HUES48 (cell line): ENCODE data around the gene NCKAP5.

Experiments used
- H3K27ac ChIP-seq: one replicate; pipeline ENCODE4 v1.7.0; 2013; ENCODE audit warnings: low read depth, low read length, inconsistent platforms
- H3K27me3 ChIP-seq: 2 replicates; pipeline ENCODE4 v1.6.1; 2013; ENCODE audit warnings: mild to moderate bottlenecking, low read length; ENCODE audit not compliant: control insufficient read depth, insufficient read depth
- H3K36me3 ChIP-seq: 2 replicates; pipeline ENCODE4 v1.6.1; 2013; ENCODE audit warnings: low read length; ENCODE audit not compliant: control insufficient read depth, insufficient read depth
- H3K4me1 ChIP-seq: 2 replicates; pipeline ENCODE4 v1.6.1; 2013; ENCODE audit warnings: mild to moderate bottlenecking, low read length; ENCODE audit not compliant: control insufficient read depth, insufficient read depth
- H3K4me3 ChIP-seq: 2 replicates; pipeline ENCODE4 v1.5.1; 2013; ENCODE audit warnings: mild to moderate bottlenecking, low read depth, low read length
- H3K9ac ChIP-seq: 2 replicates; pipeline ENCODE4 v1.6.1; 2013; ENCODE audit warnings: mild to moderate bottlenecking, low read depth, low read length, moderate library complexity
- H3K9me3 ChIP-seq: 2 replicates; pipeline ENCODE4 v1.6.1; 2013; ENCODE audit warnings: low read length; ENCODE audit not compliant: control insufficient read depth, insufficient read depth

The NCKAP5 gene

GRCh38 chr2:133306236-133306635 lies 262.0 kb downstream of the NCKAP5 start:
- no peak overlapping the region for H3K9ac ChIP-seq
- H3K27me3 ChIP-seq = no peaks in the 10 kb centered on the region
- H3K27ac ChIP-seq = no peak overlapping the region
- no peaks in the 10 kb centered on the region for H3K36me3 ChIP-seq
- H3K4me3 ChIP-seq = no peak overlapping the region
- H3K9me3 ChIP-seq = no peaks in the 10 kb centered on the region
- H3K4me1 ChIP-seq = no peaks in the 10 kb centered on the region

DNA sequence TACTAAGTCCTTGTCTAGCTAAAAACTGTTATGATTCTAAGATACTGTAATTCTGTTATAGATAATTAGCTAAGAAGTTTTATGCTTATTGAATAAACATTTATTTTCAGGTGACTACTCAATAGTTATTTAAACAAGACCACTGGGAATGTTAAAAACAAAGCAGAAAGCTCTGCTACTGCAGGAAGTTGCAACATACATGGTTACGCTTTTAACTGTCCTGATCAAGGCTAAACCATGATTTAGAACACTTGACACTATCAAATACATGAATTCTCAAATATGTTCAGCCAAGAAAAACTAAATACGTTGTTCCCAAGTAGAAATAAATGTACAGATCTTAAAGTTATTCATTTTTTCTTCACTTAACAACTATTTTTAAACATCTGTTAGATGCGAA lies 263.9 kb downstream of the NCKAP5 start:
- Histone ChIP-seq H3K4me1 (no peaks in the 10 kb centered on the region), H3K27ac (no peak overlapping the region), H3K9me3 (no peaks in the 10 kb centered on the region), H3K27me3 (no peaks in the 10 kb centered on the region), H3K9ac (no peak overlapping the region), H3K36me3 (no peaks in the 10 kb centered on the region), H3K4me3 (no peak overlapping the region)

DNA sequence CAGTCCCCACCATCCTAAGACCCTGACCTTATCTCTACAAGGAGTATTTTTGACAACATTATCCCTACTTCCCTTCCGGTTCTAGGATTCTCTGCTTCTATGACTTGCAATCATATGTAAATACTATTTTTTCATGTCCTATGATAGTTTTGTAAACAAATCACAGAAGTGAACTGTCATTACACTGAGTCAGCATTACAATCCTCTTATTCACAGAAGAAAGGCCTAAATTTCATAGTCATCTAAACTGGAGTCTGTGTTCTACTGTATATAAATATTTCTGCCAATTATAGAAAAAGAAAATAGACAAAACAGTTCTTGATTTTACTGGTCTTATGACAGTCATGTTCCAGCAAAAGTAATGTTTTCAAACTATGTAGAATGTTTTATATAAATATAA lies 265.1 kb downstream of the NCKAP5 start:
- no peaks in the 10 kb centered on the region for H3K4me1 ChIP-seq
- no peak overlapping the region for H3K27ac ChIP-seq
- H3K9me3 ChIP-seq = no peaks in the 10 kb centered on the region
- no peak overlapping the region for H3K4me3 ChIP-seq
- H3K9ac ChIP-seq = no peak overlapping the region
- H3K27me3 ChIP-seq = no peaks in the 10 kb centered on the region
- H3K36me3 ChIP-seq = no peaks in the 10 kb centered on the region

- H3K4me3 ChIP-seq = no peak overlapping the region
- no peak overlapping the region for H3K9ac ChIP-seq
- H3K4me1 ChIP-seq = no peaks in the 10 kb centered on the region
- no peak overlapping the region for H3K27ac ChIP-seq
- no peaks in the 10 kb centered on the region for H3K9me3 ChIP-seq
- no peaks in the 10 kb centered on the region for H3K27me3 ChIP-seq
- no peaks in the 10 kb centered on the region for H3K36me3 ChIP-seq
Measured at GRCh38 chr2:133296401-133296800, 271.9 kb downstream of the NCKAP5 start.

DNA sequence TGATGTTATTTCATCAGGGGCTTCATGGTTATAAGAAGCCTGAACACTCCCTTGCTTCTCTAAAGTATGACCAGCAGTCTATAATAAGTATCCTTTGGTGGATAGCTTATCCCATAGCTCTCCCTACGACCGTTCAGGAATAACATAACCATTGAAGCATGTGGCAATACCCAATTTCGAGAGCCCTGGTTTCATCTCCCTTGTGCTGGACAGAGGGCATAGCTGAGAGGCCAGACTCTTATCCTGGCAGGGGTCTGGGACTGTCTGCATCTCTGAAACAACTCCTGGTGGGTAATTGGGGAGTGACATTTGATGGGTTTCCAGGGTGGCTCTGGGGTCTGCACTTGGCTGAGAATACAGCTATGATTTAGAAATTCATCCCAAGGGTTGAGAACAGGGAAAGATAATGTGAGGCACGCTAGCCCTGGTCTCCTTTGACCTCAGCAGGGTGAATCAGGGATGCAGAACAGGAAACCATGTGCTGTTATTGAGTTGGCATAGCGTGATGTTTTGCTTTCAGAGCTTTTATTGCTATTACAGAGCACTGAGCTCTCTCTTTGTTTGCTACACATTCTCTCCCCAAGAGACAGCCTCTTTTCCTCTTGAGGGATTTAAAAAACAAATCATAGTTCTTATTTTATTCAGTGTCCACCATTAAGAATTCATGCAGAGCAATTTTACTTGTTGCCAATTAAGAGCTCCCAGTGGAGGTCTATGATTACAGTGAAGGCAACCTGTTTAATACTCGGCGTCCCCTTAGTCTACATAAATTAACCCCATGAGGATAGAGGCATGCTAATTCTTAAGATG lies 274.5 kb downstream of the NCKAP5 start:
- no peaks in the 10 kb centered on the region for H3K9me3 ChIP-seq
- H3K4me1 ChIP-seq = no peaks in the 10 kb centered on the region
- no peak overlapping the region for H3K4me3 ChIP-seq
- H3K9ac ChIP-seq = no peak overlapping the region
- H3K27ac ChIP-seq = no peak overlapping the region
- H3K36me3 ChIP-seq = no peaks in the 10 kb centered on the region
- H3K27me3 ChIP-seq = no peaks in the 10 kb centered on the region

DNA sequence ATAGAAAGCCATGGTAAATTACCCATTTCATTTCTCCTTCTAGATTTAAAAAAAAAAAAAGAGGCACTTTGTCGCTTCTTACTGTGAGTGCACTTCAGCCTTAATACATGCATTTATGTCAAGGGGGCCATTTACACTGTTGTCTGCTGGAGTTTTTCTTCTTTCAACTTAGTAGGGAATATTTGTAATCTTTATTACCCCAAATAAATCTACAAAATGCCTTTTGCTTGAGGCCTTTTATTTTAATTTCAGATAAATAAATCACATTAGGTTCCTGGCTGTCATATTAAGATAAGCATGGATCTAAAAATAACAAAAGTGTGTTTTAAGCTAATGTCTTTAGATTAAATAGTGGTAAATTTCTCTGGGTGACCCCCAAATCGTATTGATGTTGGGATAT lies 276.0 kb downstream of the NCKAP5 start:
- H3K27me3 ChIP-seq = no peaks in the 10 kb centered on the region
- no peak overlapping the region for H3K9ac ChIP-seq
- H3K4me1 ChIP-seq = no peaks in the 10 kb centered on the region
- no peaks in the 10 kb centered on the region for H3K36me3 ChIP-seq
- no peak overlapping the region for H3K4me3 ChIP-seq
- H3K9me3 ChIP-seq = no peaks in the 10 kb centered on the region
- H3K27ac ChIP-seq = no peak overlapping the region

DNA sequence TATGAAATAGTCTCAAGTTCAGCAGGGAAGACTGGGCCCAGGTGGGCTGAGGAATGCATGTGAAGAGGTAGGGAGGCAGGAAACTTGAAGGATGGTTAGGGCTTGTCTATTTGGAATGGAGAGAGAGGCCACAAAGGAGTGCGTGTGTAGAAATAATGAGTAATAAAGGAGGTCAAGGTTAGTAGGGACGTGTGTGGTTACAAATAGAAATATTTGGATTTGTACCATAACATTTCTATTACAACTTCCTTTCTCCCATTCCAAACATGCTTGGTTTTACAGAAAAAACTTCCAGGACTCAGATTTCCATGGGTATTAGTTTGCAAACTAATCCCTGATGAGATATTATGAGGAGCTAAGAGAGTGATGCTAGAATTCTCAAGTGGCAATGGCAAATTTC lies 280.6 kb downstream of the NCKAP5 start:
- Histone ChIP-seq H3K36me3 (no peaks in the 10 kb centered on the region), H3K27ac (no peak overlapping the region), H3K4me3 (no peak overlapping the region)

GRCh38 chr2:133286326-133286922 lies 281.8 kb downstream of the NCKAP5 start:
- Histone ChIP-seq H3K36me3 (no peaks in the 10 kb centered on the region), H3K9ac (no peak overlapping the region), H3K9me3 (no peaks in the 10 kb centered on the region), H3K27ac (no peak overlapping the region), H3K4me1 (no peaks in the 10 kb centered on the region), H3K27me3 (no peaks in the 10 kb centered on the region), H3K4me3 (no peak overlapping the region)

More for the DNA sequence above, 280.6 kb downstream of the NCKAP5 start:
- Histone ChIP-seq H3K27me3 (no peaks in the 10 kb centered on the region), H3K4me1 (no peaks in the 10 kb centered on the region), H3K9me3 (no peaks in the 10 kb centered on the region), H3K9ac (no peak overlapping the region)

DNA sequence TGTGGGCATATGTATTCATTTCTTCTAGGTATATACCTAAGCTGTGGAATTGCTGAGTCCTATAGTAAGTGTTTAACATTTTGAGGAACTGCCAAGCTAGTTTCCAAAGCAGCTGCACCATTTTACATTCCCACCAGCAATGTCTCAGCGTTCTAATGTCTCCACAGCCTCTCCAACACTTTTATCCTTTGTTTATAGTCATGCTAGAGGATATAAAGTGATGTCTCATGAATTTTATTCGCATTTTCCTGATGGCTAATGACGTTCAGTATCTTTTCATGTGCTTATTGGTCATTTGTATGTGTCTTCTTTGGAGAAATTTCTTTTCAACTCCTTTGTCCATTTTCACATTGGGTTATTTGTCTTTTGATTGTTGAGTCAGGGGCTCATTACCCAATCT lies 295.2 kb downstream of the NCKAP5 start:
- Histone ChIP-seq H3K27me3 (no peaks in the 10 kb centered on the region), H3K9me3 (no peaks in the 10 kb centered on the region), H3K9ac (no peak overlapping the region), H3K27ac (no peak overlapping the region), H3K4me3 (no peak overlapping the region), H3K4me1 (no peaks in the 10 kb centered on the region), H3K36me3 (no peaks in the 10 kb centered on the region)

DNA sequence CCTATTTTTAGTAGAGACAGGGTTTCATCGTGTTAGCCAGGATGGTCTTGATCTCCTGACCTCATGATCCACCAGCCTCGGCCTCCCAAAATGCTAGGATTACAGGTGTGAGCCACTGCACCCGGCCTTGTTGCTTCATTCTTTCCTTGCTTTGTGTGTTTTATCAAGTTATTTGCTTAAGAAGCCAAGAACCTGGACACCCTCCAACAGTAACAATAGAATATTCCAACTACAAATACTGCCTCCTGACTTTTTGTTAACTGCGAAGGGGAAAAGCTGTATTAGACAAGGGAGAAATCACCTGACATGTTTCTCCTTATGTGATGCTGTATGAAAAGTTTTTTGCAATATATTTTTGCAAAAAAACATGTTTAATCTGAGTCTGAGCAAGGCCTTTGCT lies 297.2 kb downstream of the NCKAP5 start:
- peaks cover 5% of the 10 kb centered on the region for H3K27me3 ChIP-seq
- no peaks in the 10 kb centered on the region for H3K36me3 ChIP-seq
- H3K27ac ChIP-seq = no peak overlapping the region
- H3K9me3 ChIP-seq = no peaks in the 10 kb centered on the region
- H3K4me3 ChIP-seq = no peak overlapping the region
- H3K9ac ChIP-seq = no peak overlapping the region
- H3K4me1 ChIP-seq = 0 out of 2 replicates have a peak, but pooled peaks cover 3% of the 10 kb centered on the region

- Histone ChIP-seq H3K36me3 (no peaks in the 10 kb centered on the region), H3K4me1 (0 out of 2 replicates have a peak, but pooled peaks cover 3% of the 10 kb centered on the region), H3K4me3 (no peak overlapping the region)
Measured at GRCh38 chr2:133270550-133270949, 297.7 kb downstream of the NCKAP5 start.

More at GRCh38 chr2:133270550-133270949, 297.7 kb downstream of the NCKAP5 start:
- Histone ChIP-seq H3K27me3 (peaks cover 10% of the 10 kb centered on the region), H3K27ac (no peak overlapping the region), H3K9ac (no peak overlapping the region), H3K9me3 (no peaks in the 10 kb centered on the region)
